Embryonic facial prominence (tissue), 1 donor: Measurements from ENCODE around the gene C5AR1.
"Not testable (repeated sequence)": the region's sequence is repeated elsewhere in the genome, so short reads cannot be mapped to it uniquely, and the experiment has no call there.

Experiments
- DNase-seq: peaks from one replicate; pipeline ENCODE4 v3.0.0-alpha.2; 2016; ENCODE audit errors: extremely low spot score

The C5AR1 gene

DNA sequence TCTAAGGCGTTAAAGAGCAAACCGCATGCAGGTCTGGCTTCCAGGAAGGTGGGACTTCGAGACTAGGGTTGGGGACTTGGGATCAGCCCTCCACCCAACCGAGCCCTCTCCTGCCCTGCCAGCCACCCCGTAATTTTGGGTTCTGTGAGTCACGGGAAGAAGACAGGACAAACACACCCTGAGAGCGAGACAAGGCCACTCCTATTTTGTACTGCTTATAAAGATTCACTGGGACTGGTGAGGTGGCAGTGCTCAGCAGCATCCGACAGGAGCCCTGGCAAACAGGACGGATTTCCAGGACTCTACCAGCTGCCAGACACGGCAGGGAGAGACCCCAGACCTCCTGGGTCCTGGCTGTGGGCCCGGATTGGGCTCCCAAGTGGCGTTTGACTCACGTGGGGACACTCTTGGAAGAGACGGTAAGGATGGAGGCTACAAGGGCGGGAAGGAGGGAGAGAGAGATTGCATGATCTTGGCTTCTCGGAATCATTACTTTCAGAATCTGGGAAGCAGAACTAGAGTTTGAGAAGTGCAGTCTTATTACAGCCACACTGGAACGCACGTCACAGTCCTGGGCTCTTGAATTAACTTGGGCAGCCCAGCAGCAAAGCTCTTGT lies 22.4 kb downstream of the C5AR1 start, which contains the start of gene C5AR2:
TSS of gene C5AR2 (plus strand) at position 245 of the 617 bp plus-strand sequence. CDS start 8,625 bp downstream, outside the sequence.
- no peak for DNase-seq

DNA sequence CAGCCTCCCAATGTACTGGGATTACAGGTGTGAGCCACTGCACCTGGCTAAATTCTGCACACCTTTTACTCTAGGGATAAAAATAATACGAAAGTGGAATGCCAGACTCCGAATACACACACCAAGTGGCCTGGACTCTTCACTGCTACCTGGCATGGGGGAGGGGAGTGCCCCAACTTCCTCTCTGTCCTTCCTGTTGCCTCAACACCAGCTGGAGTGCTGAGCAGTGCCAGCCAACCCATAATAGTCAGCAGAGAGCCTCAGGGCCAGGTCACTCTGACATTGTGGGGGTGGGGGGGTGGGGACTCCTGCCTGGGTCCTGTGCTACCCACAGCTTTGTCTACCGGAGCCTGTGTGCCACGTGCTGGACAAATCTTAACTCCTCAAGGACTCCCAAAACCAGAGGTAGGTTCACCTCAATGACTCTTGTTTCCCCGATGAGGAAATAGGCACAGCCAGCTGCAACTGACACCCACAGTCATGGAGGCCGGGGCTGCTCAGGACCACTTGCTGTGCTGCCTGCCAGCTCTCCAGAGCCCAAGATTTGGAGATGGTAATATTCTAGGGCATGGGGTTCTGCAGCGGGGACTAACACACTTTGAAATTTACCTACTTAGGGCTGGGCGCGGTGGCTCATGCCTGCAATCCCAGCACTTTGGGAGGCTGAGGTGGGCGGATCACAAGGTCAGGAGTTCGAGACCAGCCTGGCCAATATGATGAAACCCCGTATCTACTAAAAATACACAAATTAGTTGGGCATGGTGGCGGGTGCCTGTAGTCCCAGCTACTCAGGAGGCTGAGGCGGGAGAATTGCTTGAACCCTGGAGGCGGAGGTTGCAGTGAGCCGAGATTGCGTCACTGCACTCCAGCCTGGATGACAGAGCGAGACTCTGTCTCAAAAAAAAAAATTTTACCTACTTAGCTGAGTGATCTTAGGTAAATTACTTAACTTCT lies 27.4 kb downstream of the C5AR1 start:
- not testable (repeated sequence) for DNase-seq

DNA sequence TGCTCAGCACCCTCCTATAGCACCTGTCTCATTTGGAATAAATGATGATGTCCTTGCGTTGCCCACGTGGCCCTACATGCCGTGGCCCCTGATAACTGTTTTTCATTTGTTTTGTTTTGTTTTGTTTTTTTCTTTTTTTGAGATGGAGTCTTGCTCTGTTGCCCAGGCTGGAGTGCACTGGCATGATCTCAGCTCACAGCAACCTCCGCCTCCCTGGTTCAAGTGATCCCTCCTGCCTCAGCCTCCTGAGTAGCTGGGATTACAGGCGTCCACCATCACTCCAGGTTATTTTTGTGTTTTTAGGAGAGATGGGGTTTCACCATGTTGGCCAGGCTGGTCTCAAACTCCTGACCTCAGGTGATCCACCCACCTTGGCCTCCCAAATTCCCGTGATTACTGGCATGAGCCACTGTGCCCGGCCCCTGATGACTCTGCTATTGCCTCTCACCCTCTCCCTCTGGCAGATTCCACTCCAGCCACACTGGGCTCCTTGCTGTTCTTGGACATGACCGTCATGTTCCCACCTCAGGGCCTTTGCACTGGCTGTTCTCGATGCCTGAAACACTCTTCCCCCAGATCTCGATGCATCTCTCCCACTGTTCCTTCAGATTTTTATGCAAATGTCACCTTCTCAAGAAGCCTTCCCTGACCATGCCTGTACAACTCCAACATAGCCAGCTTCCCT lies 29.7 kb downstream of the C5AR1 start:
- DNase-seq: no peak

DNA sequence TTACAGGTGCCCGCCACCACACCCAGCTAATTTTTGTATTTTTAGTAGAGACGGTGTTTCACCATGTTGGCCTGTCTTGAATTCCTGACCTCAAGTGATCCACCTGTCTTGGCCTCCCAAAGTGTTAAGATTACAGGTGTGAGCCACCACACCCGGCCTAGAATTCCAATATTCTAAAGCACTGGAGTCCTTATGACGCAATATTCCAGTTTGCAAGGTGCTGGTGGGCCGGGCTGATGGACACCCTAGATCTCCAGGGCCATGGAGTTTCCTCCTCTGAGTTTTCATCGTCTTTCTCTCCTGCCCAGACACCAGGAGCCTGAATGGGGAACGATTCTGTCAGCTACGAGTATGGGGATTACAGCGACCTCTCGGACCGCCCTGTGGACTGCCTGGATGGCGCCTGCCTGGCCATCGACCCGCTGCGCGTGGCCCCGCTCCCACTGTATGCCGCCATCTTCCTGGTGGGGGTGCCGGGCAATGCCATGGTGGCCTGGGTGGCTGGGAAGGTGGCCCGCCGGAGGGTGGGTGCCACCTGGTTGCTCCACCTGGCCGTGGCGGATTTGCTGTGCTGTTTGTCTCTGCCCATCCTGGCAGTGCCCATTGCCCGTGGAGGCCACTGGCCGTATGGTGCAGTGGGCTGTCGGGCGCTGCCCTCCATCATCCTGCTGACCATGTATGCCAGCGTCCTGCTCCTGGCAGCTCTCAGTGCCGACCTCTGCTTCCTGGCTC lies 31.0 kb downstream of the C5AR1 start:
- no peak for DNase-seq

DNA sequence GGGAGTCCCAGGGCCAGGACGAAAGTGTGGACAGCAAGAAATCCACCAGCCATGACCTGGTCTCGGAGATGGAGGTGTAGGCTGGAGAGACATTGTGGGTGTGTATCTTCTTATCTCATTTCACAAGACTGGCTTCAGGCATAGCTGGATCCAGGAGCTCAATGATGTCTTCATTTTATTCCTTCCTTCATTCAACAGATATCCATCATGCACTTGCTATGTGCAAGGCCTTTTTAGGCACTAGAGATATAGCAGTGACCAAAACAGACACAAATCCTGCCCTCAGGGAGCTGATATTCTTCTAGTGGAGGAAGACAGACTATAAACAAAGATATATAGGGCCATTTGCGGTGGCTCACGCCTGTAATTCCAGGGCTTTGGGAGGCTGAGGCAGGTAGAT lies 32.1 kb downstream of the C5AR1 start:
- DNase-seq: no peak

DNA sequence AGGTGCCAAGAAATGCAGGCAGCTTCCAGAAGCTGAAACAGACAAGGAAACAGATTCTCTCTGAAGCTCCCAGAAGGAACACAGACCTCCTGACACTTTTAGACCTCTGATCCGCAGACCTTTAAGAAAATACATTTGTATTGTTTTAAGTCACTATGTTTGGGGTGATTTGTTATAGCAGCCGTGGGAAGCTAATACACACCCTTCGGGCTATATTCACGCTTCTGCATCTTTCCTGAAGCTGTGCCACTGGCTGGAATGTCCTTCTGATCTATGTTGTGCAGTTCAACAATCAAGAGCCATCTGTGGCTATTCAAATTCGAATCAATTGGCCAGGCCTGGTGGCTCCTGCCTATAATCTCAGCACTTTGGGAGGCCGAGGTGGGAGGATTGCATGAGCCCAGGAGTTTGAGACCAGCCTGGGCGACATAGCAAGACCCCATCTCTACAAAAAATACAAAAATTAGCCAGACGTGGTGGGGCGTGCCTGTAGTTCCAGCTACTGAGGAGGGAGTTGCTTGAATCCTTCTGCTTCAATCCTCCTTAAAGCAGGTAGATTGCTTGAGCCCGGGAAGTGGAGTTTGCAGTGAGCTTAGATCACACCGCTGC lies 33.6 kb downstream of the C5AR1 start:
- no peak for DNase-seq

DNA sequence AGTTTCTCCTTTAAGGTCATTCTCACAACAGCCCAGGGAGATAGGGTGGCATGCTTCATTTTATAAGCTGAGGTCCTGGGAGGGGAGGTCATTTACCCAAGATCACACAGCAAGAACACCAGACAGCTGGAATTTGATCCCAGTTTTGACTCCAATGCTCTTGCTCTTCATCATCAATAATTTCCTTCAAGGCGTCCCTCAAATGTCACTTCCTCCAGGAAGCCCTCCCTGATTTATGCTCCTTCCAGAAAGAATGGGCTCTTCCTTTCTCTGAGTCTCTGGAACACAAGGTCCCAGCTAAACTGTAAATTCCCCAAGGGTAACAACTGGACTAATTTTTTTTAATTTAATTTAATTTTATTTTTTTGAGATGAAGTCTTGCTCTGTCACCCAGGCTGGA lies 34.8 kb downstream of the C5AR1 start:
- DNase-seq: no peak

DNA sequence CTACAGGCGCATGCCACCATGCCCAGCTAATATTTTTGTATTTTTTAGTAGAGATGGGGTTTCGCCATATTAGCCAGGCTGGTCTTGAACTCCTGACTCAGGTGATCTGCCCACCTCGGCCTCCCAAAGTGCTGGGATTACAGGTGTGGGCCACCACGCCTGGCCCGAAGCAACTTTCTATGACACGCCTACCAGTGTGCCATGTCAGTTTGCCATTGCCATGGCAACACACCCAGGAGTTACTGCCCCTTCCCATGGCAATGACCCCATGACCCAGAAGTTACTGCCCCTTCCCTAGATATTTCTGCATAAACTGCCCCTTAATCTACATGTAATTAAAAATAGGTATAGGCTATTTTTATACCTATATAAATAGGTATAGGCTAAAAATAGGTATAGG lies 36.4 kb downstream of the C5AR1 start:
- DNase-seq: not testable (repeated sequence)

DNA sequence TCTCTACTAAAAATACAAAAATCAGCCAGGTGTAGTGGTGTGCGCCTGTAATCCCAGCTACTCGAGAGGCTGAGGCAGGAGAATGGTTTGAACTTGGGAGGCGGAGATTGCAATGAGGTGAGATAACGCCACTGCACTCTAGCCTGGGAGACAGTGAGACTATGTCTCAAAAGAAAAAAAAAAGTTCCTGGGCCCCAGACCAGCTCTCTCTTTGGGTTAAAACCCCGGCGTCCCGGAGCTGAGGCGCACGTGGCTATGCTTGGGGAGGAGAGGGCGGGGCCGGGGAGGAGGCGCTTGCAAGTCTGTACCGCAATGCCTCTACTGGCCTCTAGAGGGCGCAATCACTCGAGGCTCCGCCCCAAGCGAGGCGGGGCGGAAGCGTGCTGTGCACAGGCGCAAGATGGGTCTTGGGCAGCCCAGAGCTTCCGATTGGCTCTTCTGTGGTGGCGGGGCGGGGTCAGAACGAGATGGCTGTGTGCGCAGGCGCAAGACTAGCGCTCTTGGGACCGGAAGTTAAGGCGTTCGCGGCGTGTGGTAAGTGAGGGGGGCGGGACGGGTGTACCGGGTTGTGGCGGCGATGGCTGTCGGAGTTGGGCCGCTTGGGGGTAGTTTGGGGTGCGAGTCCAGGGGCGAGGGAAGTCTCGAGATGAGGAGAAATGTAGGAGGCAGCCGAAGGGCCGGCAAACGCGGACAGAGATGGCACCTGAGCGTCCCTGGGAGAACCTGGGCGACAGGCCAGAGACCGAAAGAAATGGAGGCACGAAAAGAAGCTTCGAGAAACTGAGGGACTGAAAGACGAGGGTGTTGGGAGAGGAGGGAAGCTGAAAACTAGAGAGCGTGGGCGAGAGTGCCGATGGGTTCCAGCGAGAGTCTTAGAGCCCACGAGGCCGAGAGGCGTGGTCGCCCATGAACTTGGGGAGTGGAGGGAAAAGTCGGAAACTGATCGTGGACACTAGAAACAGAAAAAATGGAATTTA lies 39.4 kb downstream of the C5AR1 start, which contains the start of gene DHX34:
TSS of gene DHX34 (plus strand) at position 497 of the 977 bp plus-strand sequence. CDS start 3,716 bp downstream, outside the sequence.
- DNase-seq: peak; percentile 98

DNA sequence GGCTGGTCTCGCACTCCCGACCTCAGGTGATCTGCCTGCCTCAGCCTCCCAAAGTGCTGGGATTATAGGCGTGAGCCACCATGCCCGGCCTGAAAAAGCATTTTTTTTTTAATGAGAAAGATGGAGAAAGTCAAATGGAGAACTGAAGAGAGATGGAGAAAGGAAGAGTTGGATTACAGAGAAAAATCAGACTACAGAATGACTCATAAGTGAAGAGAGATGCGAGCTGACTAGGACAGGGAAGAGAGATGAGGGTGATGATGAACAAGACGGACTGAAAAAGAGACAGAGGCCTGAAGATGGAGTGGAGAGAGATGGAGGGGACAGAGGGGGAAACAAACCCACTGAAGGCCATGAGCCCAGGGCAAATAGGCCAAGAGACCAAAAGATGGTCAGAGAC lies 41.0 kb downstream of the C5AR1 start:
- no peak for DNase-seq

DNA sequence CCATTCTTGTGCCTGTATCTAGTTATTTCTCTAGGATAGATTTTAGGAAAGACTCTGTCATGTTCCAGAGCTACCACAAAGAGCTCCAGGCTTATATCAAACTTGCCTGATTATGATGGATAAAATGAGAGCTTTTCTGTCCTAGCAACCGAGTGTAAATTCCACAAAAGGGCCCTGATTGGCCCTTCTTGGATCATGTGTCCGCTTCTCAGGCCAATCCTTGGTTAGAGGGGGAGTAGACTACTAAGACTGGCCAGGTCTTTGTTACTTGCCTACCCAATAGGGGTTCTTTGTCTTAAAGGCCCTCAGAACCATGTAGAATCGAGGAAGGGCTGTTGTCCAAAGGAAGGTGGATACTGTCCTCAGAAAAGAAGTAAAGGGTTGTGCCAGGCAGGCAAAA lies 41.9 kb downstream of the C5AR1 start:
- no peak for DNase-seq

DNA sequence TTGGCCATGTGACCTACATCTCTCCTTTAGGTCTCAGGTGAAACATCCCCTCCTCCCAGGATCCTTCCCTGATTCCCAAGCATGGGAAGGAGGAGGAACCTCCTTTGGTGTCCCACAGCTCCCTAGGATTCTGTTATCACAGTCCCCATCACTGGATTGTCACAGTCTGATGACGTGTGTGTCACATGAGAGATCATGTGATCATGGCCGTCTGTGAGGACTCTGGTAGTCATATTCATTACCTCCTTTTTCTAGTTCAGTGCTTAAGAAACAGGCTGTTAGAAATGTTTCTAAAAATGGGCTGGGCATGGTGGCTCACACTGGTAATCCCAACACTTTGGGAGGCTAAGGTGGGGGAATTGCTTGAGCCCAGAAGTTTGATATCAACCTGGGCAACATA lies 42.4 kb downstream of the C5AR1 start:
- no peak for DNase-seq

DNA sequence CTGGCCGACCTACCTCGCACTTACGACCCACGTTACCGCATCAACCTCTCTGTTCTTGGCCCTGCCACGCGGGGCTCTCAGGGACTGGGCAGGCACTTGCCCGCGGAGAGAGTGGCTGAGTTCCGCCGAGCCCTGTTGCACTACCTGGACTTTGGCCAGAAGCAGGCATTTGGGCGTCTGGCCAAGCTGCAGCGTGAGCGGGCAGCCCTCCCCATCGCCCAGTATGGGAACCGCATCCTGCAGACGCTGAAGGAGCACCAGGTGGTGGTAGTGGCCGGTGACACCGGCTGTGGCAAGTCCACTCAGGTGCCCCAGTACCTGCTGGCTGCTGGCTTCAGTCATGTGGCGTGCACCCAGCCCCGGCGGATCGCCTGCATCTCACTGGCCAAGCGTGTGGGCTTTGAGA lies 43.6 kb downstream of the C5AR1 start:
- DNase-seq: no peak

DNA sequence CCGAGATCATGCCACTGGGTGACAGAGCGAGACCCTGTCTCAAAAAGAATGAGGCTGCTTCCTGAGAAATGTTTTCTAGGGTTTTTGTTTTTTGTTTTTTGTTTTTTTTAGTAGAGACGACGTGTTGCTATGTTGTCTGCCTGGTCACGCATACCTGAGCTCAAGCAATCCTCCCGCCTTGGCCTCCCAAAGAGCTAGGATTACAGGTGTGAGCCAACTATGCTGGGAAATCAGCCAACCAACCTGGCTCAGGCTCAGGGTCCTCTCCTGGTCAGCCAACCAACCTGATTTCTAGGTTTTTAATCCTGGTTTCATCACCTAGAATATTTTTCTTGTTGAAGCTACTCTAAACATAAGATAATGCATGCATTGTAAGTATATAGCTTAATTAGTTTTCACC lies 47.2 kb downstream of the C5AR1 start:
- DNase-seq: no peak

DNA sequence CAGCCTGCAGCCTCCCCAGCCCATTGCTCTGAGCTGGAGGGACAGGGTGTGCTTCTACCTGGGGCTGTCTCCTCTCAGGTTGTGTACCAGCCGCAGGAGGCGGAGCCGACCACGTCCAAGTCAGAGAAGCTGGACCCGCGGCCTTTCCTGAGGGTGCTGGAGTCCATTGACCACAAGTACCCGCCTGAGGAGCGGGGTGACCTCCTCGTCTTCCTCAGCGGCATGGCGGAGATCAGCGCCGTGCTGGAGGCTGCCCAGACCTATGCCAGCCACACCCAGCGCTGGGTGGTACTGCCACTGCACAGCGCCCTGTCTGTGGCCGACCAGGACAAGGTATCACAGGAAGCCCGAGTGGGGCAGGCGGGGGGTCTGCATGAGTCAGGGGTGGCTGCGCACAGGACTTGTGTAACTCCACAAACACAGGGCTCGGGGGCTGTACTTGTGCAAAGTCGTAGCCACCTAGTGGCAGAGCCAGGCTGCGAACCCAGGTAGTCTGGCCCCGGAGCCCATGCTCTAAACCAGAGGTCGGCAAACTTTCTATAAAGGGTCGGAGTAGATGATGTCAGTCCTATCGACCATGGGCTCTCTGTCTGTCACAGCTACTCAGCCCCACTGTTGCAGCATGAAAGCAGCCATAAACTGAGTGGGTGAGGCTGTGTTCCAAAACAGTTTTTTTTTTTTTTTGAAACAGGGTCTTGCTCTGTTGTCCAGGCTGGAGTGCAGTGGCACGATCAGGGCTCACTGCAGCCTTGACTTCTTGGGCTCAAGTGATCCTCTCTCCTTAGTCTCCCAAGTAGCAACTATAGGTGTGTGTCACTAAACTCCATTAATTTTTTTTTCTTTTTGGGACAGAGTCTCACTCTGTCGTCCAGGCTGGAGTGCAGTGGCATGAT lies 48.4 kb downstream of the C5AR1 start:
- DNase-seq: no peak

DNA sequence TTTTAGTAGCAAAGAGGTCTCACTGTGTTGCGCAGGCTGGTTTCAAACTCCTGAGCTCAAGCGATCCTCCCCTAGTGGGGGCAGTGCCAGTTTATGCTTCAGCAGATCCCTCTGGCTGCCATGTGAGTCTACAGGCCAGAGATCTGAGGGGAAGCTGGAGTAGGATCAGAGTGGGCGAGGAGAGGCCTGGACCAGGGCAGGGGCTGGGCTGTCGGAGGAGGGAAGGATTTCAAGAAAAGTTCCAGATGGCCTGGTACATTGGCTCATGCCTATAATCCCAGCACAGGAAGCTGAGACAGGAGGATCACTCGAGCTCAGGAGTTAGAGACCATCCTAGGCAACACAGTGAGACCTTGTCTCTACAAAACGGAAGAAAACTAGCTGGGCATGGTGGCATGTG lies 49.3 kb downstream of the C5AR1 start:
- DNase-seq: no peak

DNA sequence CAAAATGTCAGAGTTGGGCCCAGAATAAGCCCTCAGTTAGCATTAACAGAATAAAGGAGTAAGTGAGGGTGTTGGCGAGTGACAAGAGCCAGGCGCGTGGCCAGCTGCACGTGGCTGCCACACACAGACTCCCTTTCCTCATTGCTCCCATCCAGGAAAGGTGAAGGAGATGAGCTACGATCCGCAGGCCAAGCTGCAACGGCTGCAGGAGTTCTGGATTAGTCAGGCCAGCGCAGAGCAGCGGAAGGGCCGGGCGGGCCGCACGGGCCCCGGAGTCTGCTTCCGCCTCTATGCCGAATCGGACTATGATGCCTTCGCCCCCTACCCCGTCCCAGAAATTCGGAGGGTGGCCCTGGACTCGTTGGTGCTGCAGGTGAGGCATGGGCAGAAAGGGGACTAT lies 52.7 kb downstream of the C5AR1 start:
- DNase-seq: no peak

DNA sequence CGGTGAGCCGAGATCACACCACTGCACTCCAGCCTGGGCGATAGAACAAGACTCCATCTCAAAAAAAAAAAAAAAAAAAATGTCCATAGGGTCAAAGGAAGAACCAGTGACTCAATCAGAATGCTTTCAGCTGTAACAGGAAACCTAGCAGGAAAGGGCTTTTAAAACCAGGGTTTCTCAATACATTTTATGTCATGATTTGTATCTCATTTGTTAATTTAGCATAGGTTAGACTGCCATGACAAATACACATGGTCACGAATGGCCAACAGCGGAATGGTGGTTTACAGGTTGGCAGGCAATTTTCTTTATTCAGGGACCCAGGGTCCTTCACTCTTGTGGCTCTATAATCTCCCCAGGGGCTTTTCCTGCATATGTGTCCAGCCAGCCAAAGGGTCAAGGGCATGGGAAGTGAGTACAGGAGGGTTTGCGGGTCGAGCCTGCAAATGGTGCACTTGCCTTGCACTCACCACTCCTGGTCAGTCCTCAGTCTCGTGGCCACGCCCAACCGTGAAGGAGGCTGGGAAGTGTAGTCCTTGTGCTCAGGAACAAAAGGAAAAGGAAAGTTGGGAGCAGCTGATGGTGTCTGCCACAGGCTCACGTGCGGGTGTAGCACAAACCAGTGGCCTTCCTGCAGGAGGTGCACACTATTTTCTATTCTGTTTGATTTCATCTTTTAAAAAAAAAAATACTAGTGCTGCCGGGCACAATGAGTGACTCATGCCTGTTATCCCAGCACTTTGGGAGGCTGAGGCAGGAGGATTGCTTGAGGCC lies 54.3 kb downstream of the C5AR1 start:
- DNase-seq: no peak
